NCI-H2171 (cell line): ENCODE measurements around the gene NUDT3.
"Not testable (repeated sequence)": the region's sequence is repeated elsewhere in the genome, so short reads cannot be mapped to it uniquely, and the experiment has no call there.

ENCODE experiments used
- DNase-seq: peaks from one replicate; lab custom pipeline; 2025; lab: John Stamatoyannopoulos, UW

Gene NUDT3

DNA sequence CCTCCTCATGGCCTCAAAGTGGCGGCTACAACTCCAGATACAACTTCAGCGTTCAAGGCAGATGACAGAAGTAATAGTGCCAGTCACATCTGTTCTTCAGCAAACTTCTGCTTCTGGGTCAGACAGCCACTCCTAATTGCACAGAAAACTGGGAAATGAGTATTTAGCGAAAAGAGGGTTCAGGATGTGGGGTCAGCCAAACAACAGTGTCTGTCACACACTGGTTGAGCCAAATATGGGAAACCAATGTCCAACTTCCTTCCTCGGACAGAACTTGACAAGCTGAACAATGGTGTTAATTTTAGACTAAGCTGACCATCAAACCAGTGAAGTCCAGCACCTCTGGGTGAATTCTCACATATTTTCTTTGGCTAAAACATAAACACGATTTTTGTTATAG, 22.1 kb downstream of the NUDT3 start:
- DNase-seq: no peak

DNA sequence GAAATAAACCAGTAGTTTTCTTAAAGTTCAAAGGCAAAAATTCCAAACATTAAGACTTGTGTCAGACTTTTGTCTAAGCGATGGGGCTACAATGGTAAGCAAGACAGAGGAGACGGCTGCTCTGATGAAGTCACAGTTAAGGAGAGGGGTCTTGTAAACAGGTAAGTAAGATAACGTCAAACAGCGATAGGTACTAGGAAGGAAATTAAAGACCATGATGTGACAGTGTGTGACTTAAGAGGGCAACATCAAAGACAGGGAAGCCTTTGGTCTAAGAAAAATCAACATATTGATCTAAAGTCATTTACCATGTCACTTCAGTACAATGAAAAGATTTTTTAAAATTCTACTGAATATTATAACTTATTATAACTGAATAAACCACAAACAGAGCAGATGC, 23.1 kb downstream of the NUDT3 start:
- DNase-seq: no peak

DNA sequence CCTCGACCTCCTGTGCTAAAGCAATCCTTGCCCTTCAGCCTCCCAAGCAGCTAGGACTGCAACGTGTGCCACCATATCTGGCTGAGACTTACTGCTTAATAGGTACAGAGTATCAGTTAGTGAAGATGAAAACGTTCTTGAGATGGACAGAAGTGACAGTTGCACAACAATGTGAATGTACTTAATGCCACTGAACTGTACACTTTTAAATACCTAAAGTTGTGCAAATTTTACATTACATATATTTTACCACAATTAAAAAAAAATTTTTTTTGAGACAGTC, 25.9 kb downstream of the NUDT3 start:
- no peak for DNase-seq

DNA sequence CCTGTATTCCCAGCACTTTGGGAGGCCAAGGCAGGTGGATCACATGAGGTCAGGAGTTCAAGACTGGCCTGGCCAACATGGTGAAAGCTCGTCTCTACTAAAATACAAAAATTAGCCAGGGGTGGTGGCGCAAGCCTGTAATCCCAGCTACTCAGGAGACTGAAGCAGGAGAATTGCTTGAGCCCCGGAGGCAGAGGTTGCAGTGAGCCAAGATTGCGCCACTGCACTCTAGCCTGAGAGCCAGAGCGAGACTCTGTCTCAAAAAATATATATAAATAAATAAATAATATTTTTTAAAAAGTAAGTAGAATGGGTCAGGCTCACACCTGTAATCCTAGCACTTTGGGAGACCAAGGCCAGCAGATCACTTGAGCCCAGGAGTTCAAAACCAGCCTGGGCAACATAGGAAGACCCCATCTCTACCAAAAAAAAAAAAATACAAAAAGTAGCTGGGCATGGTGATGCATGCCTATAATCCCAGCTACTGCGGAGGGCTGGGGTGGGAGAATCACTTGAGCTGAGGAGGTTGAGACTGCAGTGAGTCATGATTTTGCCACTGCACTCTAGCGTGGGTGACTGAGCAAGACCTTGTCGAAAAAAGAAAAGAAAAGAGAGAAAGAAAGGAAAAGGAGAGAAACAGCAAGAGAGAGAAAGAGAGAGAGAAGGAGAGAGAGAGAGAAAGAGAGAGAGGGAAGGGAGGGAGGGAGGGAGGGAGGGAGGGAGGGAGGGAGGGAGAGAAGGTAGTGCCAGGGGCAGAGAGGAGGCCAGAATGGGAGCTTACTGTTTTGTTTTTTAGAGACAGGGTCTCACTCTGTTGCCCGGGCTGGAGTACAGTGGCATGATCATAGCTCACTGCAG, 26.5 kb downstream of the NUDT3 start:
- DNase-seq: not testable (repeated sequence)

DNA sequence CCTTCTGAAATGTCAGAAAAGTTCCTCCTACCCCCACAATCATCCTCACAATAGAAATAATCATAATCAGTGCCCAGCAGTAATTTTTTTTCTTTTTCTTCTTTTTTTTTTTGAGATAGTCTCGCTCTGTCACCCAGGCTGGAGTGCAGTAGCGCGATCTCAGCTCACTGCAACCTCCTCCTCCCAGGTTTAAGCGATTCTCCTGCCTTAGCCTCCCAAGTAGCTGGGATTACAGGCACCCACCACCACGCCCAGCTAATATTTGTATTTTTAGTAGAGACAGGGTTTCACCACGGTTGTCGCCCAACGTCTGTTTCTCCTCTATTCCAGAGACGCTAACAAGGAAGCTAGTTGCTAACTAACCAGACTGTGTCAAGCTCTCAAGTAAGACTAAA, 28.8 kb downstream of the NUDT3 start:
- DNase-seq: not testable (repeated sequence)

DNA sequence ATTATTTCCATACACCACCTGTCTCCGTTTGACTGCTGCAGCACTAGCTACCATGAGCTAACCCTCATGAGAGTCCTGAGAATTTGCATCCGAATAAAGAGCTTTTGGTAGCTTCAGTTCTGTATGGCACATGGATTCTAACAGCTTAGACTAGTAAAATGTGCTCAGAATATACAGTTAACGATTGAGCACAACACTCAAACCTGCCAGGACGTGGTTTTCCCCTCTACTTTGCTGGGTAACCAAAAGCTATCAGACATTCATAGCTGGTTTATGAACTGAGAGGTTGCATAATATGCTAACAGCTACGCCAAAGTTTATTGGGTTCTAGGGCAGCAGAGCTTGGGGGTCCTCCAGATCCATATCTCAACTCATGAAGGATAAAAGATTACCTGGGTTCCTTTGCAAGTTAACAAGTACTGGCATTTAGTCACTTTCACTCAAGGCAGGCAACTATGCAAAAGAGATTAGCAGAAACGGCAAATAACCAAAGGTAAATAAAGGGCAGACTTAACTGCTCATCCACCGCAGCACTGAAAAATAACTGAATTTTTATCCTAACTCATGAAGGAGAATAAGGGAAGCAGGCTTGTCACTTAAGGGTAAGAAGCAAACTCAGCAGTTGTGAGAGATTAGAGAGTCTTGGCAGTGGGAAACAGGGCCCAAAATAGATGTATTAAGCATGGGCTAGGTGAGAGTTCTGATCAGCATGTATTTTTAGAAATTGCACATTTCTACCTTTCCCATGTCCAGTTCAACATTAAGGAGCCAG, 29.4 kb downstream of the NUDT3 start:
- DNase-seq: no peak

DNA sequence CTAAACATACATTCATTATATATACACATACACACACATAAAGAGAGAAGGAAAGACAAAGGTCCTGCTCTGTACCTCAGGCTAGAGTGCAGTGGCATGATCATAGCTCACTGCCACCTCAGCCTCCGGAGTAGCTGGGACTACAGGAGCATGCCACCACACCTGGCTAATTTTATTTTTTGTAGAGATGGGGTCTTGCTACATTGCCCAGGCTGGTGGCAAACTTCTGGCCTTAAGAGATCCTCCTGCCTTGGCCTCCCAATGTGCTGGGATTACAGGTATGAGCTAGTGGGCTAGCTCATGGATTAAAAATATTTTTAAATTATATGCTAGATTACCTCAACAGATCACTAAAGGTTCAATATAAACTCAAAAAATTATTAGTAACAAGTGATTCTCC, 30.3 kb downstream of the NUDT3 start:
- DNase-seq: no peak

DNA sequence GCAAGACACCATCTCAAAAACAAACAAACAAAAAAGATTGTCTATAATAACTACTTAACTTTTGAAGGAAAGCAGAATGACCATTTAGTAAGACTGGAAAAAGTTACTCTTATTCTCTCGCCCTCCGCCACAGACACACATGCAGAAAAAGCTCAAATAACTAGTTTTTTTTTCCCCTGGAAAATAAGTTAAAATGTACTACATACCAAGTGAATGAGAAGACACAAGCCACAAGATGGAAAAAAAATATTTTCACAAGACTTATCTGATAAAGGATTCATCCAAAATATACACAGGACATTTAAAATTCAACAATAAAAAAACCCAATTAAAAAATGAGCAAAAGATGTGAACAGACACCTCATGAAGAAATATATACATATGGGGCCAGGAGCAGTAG, 31.9 kb downstream of the NUDT3 start:
- no peak for DNase-seq

DNA sequence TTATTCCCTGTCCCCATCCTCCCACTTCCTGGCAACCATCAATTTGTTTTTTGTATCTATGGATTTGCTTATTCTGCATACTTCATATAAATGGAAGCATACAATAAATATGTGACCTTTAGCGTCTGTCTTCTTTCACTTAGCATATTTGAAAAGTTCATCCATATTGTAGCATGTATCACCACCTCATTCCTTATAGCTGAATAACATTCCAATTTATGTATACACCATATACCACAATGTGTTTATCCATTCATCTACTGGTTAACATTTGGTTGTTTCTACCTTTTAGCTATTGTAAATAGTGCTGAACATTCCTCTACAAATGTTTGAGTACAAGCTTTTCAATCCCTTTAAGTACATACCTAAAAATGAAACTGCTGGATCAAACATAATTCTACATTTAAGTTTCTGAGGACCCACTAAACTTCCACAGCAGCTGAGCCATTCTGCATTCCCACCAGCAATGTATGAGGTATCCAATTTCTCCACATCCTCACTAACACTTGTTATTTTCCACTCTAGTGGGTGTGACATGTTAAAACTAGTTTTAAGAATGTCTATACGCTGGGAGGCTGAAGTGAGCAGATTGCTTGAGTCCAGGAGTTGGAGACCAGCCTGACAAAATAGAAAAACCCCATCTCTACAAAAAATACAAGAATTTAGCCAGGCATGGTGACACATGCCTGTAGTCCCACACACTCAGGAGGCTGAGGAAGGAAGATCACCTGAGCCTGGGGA, 32.9 kb downstream of the NUDT3 start:
- DNase-seq: peak; percentile 73

DNA sequence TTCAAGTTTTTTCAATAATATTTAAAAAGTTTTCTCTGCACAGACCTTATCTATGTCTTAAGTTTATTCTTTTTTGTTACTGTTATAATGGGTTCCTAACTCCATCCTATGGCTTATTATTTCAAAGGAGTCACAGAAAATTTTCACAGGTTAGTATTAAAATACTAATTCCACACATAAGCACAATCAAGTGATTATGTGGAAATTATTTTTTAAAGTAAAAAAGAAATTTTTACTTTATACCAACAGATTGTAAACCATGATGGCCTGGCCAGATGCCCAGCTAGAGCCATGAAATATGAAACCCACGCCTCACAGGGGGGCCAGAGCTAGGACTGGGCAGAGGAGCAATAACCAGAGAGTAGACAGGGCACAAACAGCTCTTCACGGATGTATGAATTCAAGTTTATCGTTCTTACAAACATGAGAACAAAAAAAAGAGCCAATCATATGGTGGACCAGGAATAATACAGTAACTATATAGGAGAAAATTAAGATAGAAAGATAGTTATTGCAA, 34.0 kb downstream of the NUDT3 start:
- DNase-seq: peak; percentile 41

DNA sequence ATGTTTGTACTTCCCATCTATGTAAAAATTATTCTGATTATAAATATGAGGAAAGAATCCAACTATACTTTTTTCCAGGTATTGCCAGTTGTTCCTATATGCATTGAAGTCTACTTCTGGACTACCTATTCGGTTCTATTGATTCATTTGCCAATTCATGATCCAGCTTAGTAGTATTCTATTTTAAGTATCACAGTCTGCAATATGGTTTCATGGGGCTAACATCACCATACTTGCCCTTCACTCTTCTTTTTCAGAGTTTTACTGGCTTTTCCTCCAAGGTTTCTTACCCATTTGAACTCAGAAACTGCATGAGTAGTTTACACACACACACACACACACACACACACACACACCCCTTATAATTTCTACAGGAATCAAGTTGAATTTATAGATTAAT, 34.5 kb downstream of the NUDT3 start:
- DNase-seq: no peak

DNA sequence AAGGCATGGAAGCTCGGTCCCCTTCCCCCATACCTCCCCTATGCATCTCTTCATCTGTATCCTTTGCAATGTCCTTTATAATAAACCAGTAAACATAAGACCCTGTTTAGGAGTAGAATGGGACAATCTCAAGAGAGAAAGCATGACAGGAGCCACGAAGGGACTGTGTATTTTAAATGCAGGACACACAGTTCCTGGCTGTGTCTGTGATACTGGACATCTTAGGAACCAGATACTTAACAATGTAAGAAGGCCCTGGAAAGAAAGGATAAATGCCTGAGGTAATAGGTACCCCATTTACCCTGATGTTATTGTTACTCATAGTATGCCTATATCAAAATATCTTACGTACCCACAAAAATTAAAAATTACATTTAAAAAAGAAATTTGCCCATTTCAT, 36.6 kb downstream of the NUDT3 start:
- no peak for DNase-seq

DNA sequence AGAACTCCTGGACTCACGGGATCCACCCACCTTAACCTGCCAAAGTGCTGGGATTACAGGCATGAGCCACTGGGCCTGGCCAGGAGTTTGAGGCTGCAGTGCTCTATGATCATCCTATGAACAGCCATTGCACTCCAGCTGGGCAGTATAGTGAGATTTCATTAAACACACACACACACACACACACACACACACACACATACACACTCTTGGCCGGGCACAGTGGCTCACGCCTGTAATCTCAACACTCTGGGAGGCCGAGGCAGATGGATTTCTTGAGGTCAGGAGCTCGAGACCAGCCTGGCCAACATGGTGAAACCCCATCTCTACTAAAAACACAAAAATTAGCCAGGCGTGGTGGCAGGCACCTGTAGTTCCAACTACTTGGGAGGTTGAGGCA, 38.2 kb downstream of the NUDT3 start:
- DNase-seq: not testable (repeated sequence)

DNA sequence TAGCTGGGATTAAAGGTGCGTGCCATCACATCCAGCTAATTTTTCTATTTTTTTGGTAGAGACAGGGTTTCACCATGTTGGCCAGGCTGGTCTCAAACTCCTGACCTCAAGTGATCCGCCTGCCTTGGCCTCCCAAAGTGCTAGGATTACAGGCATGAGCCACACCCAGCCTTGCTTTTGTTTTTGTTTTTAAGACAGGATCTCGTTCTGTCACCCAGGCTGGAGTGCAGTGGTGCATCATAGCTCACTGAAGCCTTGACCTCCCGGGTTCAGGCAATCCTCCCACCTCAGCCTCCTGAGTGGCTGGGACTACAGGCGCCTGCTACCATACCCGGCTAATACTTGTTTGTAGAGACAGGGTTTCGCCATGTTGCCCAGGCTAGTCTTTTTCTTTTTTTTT, 38.9 kb downstream of the NUDT3 start:
- DNase-seq: not testable (repeated sequence)

DNA sequence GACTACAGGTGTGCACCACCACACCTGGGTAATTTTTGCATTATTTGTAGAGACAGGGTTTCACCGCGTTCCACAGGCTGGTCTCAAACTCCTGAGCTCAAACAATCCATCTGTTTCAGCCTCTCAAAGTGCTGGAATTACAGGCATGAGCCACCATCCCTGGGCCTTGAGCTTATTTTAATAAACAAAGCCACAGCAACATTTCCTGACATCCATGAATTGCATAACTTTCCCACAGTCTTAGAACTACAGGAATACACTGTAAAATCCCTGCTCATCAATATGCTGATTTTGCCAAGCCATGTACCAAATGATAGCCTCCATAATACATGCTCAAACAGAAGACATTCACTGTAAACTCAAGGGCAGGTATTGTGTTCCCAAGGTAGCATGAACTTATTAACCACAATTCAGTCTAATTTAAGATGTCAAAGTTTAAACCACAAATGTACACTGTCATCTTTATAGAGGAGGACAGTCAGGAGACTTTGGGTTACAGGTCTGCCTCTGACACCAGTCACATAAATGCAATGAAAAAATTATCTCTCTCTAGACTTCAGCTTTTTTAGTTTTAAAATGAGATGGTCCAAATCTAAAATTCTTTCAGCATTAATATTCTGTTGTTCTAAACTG, 40.0 kb downstream of the NUDT3 start:
- no peak for DNase-seq

DNA sequence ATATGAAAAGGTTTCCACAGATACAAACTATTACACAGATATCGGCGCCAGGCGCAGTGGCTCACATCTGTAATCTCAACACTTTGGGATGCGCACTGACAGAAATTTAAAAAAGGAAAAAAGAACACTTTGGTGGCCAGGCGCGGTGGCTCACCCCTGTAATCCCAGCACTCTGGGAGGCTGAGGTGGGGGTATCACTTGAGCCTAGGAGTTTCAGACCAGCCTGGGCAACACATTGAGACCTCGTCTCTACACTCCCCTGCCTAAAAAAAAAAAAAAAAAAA, 41.6 kb downstream of the NUDT3 start:
- DNase-seq: no peak

DNA sequence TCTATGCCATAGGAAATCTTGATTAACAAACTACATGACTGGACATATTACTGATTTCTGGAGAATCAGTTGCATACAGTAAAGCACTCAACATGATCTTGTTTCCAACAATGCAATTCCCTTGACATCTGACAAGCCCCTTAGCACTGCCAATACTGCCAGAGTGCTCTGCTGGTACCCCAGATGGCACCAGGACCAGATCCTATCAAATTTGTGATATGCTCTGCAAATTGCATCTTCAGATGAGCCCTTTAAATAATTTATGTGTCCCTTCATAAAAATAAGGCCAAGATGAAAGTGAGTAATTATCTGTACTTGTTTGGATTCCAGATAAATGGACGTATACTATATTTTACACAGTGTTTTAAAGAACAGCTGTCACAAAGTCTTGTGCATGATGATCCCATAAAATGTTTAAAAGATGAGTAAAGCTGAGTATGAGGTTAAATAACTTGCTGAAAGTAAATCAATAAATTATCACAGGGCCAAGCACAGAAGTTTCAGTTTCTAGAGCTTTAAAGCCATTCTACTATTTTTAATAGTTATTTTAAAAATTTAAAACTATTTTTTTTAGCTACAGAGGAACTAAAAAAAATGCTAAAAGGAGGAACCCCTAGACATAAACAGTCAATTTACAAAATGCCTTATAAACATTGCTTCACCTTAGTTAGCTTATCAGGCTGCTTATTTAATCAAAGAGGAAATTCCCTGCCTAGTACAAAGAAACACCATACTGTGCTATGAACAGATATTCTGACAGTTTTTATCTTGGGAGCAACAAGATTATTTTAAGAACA, 42.1 kb downstream of the NUDT3 start:
- DNase-seq: peak; percentile 65

DNA sequence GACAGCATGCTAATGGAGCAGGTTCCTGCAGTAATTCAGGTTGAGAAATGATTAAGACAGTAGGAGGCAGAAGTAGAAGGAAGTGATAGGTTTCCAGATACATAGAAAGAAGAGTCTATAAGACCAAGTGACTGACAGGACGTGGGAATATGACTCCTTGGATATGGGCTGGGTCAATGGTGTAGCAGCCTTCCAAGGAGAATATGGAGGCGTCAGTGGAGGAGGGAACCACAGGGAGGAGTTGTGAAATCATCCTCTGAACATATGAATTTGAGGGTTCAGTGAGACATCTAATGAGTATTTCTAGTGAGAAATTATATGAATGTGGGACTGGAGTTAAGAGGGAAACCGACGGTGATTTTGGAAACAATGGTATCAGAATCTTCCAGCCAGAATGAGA, 43.3 kb downstream of the NUDT3 start:
- no peak for DNase-seq

DNA sequence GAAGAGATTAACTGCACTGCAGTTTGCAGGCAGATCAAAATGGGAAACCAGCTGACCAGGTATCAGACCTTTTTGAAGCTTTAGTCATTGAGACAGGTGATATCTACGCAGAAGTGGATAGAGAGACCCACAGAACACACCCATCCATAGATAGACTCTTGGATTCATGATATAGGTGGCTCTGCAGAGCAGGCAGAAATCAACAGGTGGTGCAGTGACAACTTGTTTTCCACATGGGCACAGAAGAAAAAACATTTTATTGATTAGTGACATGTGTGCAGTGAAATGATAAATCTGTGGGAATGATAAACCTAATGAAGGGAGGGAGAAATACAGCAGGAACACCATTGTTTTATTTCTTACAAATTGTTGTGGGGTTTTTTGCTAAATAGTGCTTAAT, 45.2 kb downstream of the NUDT3 start:
- DNase-seq: no peak

DNA sequence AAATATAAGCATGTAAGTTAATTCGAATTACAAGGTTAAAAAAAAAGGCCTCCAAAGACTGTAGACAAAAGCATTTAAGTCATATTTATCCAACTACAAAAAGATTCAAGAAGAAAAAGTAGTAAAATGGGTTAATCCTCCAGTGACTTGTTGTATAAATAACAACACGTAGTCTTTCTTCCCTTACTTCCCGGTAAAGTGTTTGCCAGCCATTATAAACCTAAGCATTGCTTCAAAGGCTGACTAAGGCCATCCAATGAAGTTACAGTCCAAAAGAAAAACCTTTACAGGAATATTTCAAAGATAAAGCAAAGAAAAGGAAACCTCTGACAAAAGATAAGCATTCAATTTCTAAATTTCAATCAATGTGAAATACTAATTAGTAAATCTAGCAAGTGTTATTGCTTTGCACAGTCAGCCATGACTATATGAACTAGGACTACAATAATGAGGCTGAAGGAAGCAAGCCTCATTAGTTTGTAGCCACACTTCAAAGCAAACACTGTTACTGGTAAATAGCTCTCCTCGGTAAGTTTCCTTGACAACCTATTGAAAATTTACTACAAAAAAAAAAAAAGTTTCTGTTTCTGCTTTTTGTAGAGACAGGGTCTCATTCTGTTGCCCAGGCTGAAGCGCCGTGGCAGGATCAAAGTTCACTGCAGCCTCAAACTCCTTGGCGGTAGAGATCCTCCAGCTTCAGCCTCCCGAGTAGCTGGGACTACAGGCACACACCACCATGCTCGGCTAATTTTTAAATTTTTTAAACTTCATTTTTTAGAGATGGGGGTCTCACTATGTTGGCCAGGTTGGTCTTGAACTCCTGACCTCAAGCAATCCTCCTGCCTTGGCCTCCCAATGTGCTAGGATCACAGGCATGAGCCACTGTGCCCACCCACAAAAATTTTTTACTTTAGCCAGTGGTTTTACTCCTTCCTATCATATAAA, 46.0 kb downstream of the NUDT3 start:
- DNase-seq: no peak

DNA sequence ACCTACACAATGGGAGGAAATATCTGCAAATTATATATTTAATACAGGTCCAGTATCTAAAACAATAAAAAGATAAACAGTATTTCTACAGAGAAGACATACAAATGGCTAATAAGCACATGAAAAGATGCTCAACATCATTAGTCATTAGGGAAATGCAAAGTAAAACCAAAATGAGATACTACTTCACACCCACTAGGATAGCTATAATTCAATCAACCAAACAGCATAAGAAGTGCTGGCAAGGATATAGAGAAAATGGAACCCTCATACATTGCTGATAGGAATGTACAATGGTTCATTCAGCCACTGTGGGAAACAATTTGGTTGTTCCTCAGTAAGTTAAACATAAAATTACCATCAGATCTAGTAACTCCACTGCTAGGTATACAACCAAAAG, 48.7 kb downstream of the NUDT3 start:
- no peak for DNase-seq
